ENCODE data around the gene MT1B.

The MT1B gene

DNA sequence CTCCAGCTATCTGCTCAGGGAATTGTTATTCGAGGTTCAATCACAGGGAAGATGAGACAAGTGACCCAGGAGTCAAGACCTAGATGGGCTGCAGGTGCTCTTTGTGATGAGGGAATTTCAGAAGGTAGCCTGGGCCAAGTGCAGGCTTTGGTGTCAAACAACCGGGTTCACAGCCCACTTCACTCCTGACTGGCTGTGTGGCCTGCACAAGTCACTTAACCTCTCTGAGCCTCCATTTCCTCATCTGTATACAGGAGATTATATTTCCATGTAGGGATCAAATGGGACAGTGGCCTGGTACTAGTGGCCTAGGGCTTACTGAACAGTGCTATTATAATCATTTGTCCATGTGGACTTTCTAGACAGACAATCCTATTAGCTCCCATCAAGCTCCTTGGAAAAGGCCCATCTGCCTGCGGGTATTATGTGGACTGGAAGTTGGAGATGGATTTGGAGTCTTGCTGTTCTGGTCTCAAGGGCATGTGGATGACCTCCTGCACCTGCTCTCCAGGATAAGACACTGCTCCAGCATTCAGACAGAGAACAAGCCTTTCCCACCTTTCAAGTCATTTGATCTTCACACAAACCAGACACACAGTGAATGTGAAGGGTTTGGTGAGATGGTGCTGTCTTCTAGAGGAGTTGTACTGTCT, 27.5 kb downstream of the MT1B start:
- no peak for DNase-seq (ENCODE audit: low read depth)

DNA sequence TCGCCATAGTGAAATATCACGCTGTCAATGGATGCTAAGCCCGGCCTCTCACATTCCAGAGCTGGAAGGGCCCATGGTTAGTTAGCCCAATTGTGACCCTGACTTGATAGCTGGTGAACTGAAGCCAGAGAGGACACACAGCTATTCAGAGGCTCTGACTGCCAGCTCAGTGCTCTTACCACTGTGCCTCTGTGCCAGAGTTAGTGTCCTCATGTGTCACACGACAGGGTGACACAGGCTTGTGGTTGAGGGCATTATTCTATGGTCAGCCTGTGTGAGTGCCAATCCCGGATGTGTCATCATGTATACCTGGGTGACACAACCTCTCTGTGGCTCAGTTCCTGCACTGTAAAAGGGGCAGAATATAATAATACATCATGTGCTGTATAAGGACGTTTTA, 28.1 kb downstream of the MT1B start:
- H3K4me3 ChIP-seq (ENCODE audit: low read depth, low read length) = no peak overlapping the region
- DNase-seq (ENCODE audit: low read depth) = no peak

More for the DNA sequence above, 27.5 kb downstream of the MT1B start:
- H3K4me3 ChIP-seq (ENCODE audit: low read depth, low read length) = no peak overlapping the region

DNA sequence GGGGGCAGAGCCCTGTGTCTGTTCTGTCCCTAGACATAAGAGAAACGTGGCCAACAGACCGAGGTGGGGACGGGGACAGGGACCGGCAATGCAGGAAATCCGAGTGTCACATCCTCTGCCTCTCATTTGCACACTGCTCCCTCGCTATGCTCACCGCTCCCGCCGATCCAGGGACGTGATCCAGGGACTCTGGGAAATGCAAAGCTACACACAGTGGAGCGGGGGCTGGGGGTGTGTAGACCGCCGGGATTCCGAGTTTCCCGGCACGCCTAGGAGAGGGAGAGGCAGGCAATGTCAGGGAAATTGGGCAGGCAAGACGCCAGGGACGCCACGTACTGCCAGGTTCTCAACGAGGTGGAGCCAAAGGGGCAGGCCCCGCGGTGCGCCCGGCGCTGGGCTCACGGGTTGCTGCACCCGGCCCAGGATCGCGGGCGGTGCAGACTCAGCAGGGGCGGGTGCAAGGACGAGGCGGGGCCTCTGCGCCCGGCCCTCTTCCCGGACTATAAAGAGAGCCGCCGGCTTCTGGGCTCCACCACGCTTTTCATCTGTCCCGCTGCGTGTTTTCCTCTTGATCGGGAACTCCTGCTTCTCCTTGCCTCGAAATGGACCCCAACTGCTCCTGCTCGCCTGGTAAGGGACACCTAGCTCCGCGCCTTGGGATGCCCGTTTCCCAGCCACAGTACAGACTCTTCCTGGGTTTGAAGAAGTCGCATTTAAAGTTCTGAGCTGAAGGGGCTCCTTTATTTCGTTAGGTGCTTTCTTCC, 30.4 kb downstream of the MT1B start, which contains the start of gene MT1X:
Gene MT1X (plus strand): TSS at position 532 of the 764 bp plus-strand sequence. CDS start 71 bp downstream, at position 603.
- H3K4me3 ChIP-seq (ENCODE audit: low read depth, low read length) = peak within 1 kb of the TSS; percentile 65
- peak; percentile 64 for DNase-seq (ENCODE audit: low read depth)

DNA sequence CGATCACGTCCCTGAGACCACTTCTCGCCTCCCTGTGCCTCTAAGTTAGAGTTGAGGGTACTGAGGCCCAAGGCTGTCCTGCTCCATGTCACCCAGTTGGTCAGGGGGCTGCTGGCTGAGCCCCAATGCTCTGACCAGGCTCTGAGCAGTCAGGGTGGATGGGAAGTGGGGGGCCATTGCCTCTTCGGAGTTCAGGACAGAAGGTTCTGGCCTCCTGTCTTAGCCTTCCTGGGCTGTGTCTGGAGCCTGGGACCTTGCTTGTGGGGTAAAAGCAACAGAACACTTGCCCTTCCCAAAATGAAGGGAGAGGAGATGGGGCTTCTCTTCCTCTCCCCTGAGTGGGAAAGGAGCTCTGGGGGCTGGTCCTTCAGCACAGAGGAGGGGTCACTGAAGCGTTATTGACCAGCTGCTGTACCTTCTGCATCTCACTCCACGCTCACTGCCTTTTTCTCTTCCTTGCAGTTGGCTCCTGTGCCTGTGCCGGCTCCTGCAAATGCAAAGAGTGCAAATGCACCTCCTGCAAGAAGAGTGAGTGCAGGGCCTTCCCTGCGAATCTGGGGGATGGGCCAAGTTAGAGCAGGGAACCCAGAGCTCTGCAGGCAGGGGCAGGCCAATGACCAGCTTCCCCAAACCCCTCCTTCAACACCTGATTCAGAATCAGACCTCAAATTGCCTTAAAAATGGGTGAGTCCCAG, 31.2 kb downstream of the MT1B start:
- H3K4me3 ChIP-seq (ENCODE audit: low read depth, low read length) = peak overlapping the region; percentile 65
- no peak for DNase-seq (ENCODE audit: low read depth)

DNA sequence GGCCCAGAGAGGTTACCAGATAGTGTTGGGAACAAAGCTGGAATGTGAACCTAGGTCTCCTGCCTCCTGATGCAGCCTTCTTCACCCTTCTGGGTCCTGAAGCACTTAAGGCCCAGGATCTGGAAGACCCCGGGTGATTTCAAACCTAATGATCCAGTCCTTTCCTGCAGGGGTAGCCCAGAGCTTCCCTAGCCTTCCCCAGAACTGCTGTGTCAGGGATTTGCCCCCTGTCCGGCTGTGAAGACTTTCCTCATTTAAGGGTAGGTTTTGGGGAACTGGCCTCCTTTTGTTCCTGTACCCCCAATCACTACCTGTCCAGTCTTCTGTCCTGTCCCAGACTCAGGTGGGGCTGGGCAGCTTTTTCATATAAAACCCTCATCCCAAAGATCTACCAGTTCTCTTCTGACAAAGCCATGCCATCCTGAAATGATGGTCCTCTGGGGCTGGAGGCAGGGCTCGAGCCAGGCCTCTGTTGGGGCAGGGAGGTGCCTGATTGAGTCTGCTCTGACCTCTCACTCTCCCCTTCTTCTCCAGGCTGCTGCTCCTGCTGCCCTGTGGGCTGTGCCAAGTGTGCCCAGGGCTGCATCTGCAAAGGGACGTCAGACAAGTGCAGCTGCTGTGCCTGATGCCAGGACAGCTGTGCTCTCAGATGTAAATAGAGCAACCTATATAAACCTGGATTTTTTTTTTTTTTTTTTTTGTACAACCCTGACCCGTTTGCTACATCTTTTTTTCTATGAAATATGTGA, 31.9 kb downstream of the MT1B start:
- peak overlapping the region; percentile 65 for H3K4me3 ChIP-seq (ENCODE audit: low read depth, low read length)
- DNase-seq (ENCODE audit: low read depth) = no peak

DNA sequence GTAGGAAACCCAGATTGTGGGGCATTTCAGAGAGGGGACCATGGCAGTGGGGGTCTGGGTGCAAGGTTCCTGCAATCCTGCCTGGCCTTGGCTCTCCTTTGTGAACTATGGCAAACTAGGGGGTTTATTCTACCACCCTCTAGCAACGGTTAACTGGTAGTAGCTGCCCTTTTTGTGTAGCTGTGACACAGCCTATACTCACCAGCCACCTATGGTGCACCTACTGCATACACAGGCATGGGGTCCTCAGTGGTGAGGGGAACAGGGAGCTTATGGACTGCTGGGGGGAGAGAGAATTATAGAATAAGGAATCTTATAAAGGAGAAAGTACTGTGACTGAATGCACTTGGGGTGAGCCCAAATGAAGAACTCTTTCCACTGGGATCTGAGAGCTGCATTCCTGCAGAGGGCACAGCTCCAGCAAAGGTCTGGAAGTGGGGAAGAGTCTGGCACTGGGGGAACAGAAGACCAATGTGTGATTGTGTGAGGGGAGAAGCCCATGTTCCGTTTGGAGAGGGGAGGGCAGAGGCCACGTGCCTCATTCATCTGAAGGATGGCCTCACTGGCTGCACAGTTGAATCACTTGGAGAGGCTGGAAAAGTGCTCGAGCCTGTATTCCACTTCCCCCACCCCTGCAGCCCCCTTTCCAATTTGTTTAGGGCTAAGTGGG, 32.7 kb downstream of the MT1B start:
- H3K4me3 ChIP-seq (ENCODE audit: low read depth, low read length) = no peak overlapping the region
- DNase-seq (ENCODE audit: low read depth) = no peak

DNA sequence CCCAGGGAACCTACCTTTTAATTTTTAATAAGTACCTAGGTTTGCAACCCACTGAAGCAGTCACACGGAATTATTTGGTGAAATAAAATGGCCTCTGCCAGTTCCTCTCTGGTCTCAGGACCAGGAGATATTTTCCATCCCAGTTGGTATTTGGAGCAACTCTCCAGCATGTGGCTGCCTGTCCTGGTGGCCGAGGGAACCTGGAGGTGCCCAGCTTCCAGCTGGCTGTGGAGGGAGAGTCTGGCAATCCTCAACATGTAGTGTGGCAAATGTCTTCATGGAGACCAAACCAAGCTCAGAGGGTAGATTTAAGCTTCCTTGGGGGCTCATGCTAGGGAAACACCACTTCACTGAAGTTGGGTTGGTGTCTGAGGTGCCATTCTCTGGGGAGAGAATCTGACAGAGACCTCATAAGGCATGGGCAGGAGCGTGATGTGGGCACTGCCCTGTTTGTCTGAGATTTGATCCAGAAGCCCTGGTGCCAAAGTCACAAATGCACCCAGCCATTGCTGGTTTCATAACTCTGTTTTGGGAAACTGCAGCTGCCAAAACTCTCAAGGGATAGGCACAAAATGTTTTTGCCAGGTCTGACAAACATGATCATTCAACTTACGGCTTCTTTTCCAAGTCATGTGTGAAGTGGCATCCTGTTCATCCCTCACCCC, 33.4 kb downstream of the MT1B start:
- H3K4me3 ChIP-seq (ENCODE audit: low read depth, low read length) = no peak overlapping the region
- no peak for DNase-seq (ENCODE audit: low read depth)

DNA sequence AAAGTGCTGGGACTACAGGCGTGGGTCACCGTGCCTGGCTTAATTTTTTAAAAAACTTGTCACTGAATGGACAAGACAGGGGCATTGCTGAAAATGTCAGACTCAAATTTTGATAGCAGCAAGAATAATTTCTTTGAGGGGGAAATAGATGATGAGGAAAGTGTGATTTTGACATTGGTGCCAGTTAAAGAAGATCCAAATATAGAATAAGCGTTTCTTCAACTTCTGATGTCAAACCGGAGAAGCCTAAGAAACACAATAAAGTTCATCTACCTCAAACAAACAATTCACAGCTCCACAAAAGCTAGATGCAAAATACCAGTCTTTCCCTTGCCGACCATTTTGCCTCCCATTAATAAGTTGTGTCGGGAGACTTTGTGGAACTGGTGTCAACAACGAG, 35.1 kb downstream of the MT1B start:
- no peak overlapping the region for H3K4me3 ChIP-seq (ENCODE audit: low read depth, low read length)
- no peak for DNase-seq (ENCODE audit: low read depth)

DNA sequence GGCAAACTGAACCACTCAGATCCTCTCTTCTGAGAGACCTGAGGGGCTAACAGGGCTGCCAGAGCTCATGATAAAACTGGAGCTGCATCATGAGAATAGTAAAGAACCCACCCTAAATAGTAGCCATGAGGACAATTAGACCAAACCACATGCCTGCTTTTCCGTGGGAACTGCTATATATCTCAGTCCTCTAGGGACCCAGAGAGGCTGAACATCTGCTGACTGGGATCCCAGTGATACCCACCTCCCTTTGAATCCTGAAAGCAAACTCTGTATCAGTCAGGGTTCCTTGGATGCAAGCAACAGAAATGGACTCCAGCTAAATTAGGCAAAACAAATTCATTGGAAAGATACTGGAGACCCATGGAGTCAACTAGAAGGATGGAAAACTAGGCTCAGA, 37.1 kb downstream of the MT1B start:
- no peak for DNase-seq (ENCODE audit: low read depth)

DNA sequence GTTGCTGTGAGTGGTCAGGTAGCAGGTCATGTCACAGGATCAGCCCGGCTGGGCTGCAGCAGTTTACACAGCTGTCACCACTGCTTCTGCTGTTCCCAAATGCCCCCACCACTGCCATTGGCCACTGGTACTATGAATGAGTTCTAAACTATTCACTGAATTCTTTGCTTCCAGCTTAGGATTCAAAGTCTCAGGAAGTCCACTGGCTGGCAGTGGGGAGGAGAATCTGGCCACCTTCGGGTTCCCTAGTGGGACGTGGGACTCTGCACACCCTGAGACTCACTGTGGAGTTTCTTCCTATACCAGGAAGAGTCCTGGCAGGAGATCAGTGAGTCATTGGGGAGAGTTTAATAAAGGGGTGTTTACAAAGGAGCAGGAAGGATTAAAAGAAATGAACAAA, 37.5 kb downstream of the MT1B start:
- no peak for DNase-seq (ENCODE audit: low read depth)
- H3K4me3 ChIP-seq (ENCODE audit: low read depth, low read length) = no peak overlapping the region

More for the DNA sequence above, 37.1 kb downstream of the MT1B start:
- no peak overlapping the region for H3K4me3 ChIP-seq (ENCODE audit: low read depth, low read length)

DNA sequence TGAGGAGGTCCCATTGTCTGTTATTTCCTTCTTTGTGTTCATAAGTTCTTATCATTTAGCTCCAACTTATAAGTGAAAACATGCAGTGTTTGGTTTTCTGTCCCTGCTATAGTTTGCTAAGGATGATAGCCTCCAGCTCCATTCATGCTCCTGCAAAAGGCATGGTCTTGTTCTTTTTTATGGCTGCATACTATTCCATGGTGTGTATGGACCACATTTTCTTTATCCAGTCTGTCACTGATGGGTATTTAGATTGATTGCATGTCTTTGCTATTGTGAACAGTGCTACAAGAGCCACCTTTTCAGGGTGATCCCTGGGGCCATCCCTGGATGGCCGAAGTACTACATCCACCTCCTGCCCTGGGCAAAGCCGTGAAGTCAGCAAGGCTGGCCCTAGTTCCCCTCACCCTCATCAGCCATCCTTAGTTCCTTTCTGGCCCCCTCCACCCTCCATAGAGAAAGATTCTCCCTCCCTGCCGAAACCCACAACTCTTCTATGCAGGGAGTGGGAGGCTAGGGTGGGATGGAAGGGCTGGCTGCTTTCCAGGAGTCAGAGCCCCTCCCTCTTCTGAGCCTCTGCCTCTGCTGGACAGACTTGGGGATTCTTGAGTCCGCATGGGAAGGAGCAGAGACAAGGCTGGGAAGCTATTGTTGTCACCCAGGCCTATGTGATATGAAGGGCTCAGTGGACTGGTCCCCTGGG, 38.9 kb downstream of the MT1B start:
- DNase-seq (ENCODE audit: low read depth) = no peak
- H3K4me3 ChIP-seq (ENCODE audit: low read depth, low read length) = no peak overlapping the region

DNA sequence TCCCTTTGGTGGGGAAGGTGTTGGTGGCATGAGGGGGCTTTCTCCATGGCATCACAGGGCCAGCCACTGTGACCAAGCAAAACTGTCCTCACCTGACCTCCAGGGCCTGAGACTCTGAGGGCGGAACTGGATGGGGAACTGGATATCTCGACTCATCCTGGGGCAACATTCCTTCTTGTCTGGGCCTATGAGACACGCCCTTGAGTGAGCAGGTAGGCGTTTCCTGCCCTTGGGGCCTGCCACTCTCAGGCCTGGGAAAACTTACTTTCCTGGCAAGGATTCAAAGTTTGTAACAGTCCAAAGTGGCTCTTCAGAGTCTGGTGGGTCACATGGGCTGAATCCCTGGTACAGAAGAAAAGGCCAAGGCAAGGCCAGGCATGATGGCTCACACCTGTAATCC, 40.2 kb downstream of the MT1B start:
- no peak for DNase-seq (ENCODE audit: low read depth)

DNA sequence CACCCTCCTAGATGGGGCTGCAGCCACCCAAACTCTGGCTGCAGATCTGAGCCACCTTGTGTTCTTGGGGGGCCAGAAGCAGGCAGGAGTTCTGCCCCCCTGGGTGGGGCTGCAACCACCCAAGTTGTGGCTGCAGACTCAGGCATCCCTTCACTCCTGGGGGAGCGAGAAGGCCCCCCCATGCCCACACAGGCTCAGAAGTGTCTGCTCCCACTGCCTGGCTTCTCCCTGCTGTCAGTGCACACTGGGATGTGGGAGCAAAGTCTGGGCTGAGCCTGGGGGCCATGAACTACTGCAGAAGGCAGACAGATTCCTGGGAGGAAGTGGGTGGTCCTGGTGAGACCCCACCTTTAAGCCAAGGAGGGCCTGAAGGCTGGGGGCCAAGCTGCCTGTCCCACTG, 43.6 kb downstream of the MT1B start:
- no peak overlapping the region for H3K4me3 ChIP-seq (ENCODE audit: low read depth, low read length)
- DNase-seq (ENCODE audit: low read depth) = no peak

More for the DNA sequence above, 40.2 kb downstream of the MT1B start:
- H3K4me3 ChIP-seq (ENCODE audit: low read depth, low read length) = no peak overlapping the region

DNA sequence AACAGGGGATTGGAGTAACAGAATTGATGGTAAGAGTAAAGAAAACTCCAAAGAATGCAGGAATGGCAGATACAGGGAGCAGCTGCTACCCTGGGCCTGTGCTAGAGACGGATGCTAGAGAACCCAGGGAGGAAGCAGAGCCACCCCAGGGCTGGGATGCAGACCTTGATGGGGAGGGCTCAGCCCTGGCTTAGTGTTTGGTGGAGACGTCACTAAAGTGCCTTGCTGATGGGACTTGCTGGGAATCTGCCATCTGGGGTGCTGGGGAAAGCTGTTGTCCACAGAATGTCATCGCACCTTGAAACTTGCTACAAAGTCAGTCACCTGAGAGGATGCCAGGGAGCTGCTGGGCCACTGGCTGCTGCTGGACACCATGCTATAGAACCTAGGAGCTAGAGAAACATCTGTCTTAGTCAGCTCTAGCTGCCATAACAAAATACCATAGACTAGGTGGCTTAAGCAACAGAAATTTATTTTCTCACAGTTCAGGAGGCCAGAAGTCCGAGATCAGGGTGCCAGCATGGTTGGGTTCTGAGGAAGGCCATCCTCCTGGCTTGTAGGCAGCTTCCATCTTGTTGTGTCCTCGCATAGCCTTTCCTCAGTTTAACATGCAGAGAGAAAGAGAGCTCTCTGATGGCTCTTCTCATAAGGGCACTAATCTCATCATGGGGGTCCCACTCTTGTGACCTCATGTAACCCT, 45.9 kb downstream of the MT1B start:
- DNase-seq (ENCODE audit: low read depth) = no peak
- no peak overlapping the region for H3K4me3 ChIP-seq (ENCODE audit: low read depth, low read length)

DNA sequence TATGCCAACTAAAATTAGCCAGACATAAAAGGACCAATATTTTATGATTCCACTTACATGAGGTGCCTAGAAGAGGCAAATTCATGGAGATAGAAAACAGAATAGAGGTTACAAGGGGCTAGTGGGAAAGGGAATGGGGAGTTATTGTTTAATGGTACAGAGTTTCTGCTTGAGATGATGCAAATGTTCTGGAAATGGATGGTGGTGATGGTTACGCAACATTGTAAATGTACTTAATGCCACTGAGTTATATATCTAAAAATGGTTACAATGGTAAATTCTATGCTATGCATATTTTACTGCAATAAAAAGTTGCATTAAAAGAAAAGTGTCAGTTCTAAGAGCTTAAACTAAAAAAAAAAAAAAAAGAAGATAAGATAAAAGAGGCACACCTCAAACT, 48.5 kb downstream of the MT1B start:
- H3K4me3 ChIP-seq (ENCODE audit: low read depth, low read length) = no peak overlapping the region
- peak; percentile 36 for DNase-seq (ENCODE audit: low read depth)

DNA sequence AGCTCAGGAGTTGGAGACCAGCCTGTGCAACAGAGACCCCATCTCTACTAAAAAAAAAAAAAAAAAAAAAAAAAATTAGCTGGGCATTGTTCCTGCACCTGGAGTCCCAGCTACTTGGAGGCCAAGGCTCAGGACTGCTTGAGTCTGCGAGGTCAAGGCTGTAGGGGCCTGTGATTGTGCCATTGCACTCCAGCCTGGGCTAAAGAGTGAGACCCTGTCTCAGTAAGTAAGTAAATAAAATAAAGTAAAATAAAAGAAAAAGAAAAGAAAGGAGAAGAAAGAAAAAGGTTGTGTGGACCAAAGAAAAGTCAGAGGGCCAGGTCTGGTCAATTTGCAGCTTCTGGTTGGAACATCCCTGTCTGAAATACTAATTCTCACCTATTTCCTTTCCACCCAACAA, 48.9 kb downstream of the MT1B start:
- no peak for DNase-seq (ENCODE audit: low read depth)
- H3K4me3 ChIP-seq (ENCODE audit: low read depth, low read length) = no peak overlapping the region

DNA sequence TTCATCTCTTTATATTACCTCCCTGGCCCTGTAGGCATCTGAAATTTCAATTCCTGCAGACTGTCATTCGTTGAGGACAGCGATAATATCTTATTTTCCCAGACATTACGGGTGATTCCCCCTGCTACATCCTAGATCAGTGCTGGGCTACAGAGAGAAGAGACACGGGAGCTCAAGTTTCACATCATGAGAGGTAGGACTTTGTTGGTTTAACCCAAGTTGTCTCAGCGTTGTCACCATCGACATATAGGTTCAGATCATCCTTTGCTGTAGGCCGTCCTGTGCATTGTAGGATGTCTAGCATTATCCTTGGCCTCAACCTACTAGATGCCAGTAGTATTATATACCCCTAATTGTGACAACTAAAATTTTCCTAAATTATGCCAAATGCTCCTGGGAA, 49.8 kb downstream of the MT1B start:
- H3K4me3 ChIP-seq (ENCODE audit: low read depth, low read length) = no peak overlapping the region
- DNase-seq (ENCODE audit: low read depth) = no peak

All from skeletal muscle cell (primary cell).